WTC11 (cell line): Measurements from ENCODE around the gene GCAT. TPM values are rescaled to one million over a fixed set of nuclear protein-coding genes. Genes with fewer than 3 reads are reported as not detected.

ENCODE experiments used
- ATAC-seq: fragments of 200-7000 bp; cut with Tn5 transposase; 2 replicates; pipeline ENCODE4 v1.10.0; 2021; ENCODE audit warnings: mild to moderate bottlenecking, moderate library complexity
- CTCF ChIA-PET: fragments of 300-600 bp; sonication (Branson Sonifier 250); formaldehyde crosslinking; loops from one replicate; lab custom pipeline; 2021; ENCODE audit warnings: antibody characterized with exemption; lab: Charles Lee
- POLR2A ChIA-PET: fragments of 350-600 bp; sonication (Branson Sonifier 250); formaldehyde crosslinking; loops from one replicate; lab custom pipeline; 2021; ENCODE audit warnings: antibody characterized with exemption; lab: Charles Lee
- DNase-seq: peaks from one replicate; pipeline ENCODE4 v3.0.0; 2021; ENCODE audit warnings: low spot score
- H3K27ac Mint-ChIP-seq: 2 replicates; pipeline ENCODE4 v1.8.0; 2021; ENCODE audit warnings: mixed read lengths
- H3K27me3 Mint-ChIP-seq: 2 replicates; pipeline ENCODE4 v1.8.0; 2021; ENCODE audit warnings: low read depth, mild to moderate bottlenecking, moderate library complexity, mixed read lengths
- H3K36me3 Mint-ChIP-seq: 2 replicates; pipeline ENCODE4 v1.8.0; 2021; ENCODE audit warnings: mixed read lengths
- H3K4me1 Mint-ChIP-seq: 2 replicates; pipeline ENCODE4 v1.8.0; 2022; ENCODE audit warnings: mixed read lengths
- H3K4me3 Mint-ChIP-seq: 2 replicates; pipeline ENCODE4 v1.8.0; 2021; ENCODE audit warnings: mild to moderate bottlenecking, moderate library complexity, mixed read lengths
- H3K9me3 Mint-ChIP-seq: 2 replicates; pipeline ENCODE4 v1.8.0; 2021; ENCODE audit warnings: mixed read lengths
- CREM ChIP-seq: sonication (generic); formaldehyde crosslinking; IDR thresholded peaks from 2 replicates; pipeline ENCODE4 v1.8.1; 2022; ENCODE audit warnings: mild to moderate bottlenecking, missing genetic modification reagents, moderate library complexity
- ERG ChIP-seq: fragments of 250-450 bp; sonication (Bioruptor Pico); IDR thresholded peaks from 2 replicates; pipeline ENCODE4 v1.8.0; 2021; ENCODE audit warnings: mild to moderate bottlenecking
- ESRRA ChIP-seq: sonication (generic); formaldehyde crosslinking; IDR thresholded peaks from 2 replicates; pipeline ENCODE4 v1.8.1; 2022; ENCODE audit warnings: mild to moderate bottlenecking, missing genetic modification reagents, borderline replicate concordance
- HMGXB4 ChIP-seq: sonication (generic); formaldehyde crosslinking; IDR thresholded peaks from 2 replicates; pipeline ENCODE4 v1.8.1; 2023; ENCODE audit warnings: mild to moderate bottlenecking, moderate library complexity, missing genetic modification reagents
- MLX ChIP-seq: sonication (generic); formaldehyde crosslinking; IDR thresholded peaks from 2 replicates; pipeline ENCODE4 v1.8.1; 2023; ENCODE audit warnings: mild to moderate bottlenecking, missing genetic modification reagents, moderate library complexity
- PREB ChIP-seq: sonication (generic); formaldehyde crosslinking; IDR thresholded peaks from 2 replicates; pipeline ENCODE4 v1.8.1; 2022; ENCODE audit warnings: mild to moderate bottlenecking, missing genetic modification reagents, moderate library complexity, borderline replicate concordance
- TEAD4 ChIP-seq: sonication (generic); formaldehyde crosslinking; IDR thresholded peaks from 2 replicates; pipeline ENCODE4 v1.8.0; 2022; ENCODE audit warnings: mild to moderate bottlenecking, missing genetic modification reagents
- TP53 ChIP-seq: sonication (generic); formaldehyde crosslinking; IDR thresholded peaks from 2 replicates; pipeline ENCODE4 v1.8.1; 2023; ENCODE audit warnings: mild to moderate bottlenecking, missing genetic modification reagents
- ZBTB21 ChIP-seq: sonication (generic); formaldehyde crosslinking; IDR thresholded peaks from 2 replicates; pipeline ENCODE4 v1.8.1; 2023; ENCODE audit warnings: mild to moderate bottlenecking, missing genetic modification reagents, borderline replicate concordance
- ZNF317 ChIP-seq: sonication (generic); formaldehyde crosslinking; IDR thresholded peaks from 2 replicates; pipeline ENCODE4 v1.8.1; 2023; ENCODE audit warnings: low read depth, mild to moderate bottlenecking, moderate library complexity, missing genetic modification reagents, borderline replicate concordance
- ZNF512 ChIP-seq: sonication (generic); formaldehyde crosslinking; IDR thresholded peaks from 2 replicates; pipeline ENCODE4 v1.8.1; 2022; ENCODE audit warnings: missing genetic modification reagents, borderline replicate concordance
- ZSCAN18 ChIP-seq: fragments of 250-450 bp; sonication (Bioruptor Pico); IDR thresholded peaks from 2 replicates; pipeline ENCODE4 v2.1.2; 2022; ENCODE audit warnings: mild to moderate bottlenecking, moderate library complexity
- total RNA-seq: library from RNA; stranded (reverse); gene quantifications from 3 replicates; pipeline ENCODE4 v1.2.3, GENCODE V29; 2021

Gene GCAT
- total RNA-seq, 1 experiment from 2014 or later: 33.0 TPM

GRCh38 chr22:37804881-37805809 lies 2.6 kb upstream of the GCAT start (continued):
- peak; percentile 93 for TF ChIP-seq HMGXB4 (CRISPR knock-in tag)
- TF ChIP-seq ZSCAN18 (CRISPR knock-in tag): no peak

- H3K4me1 Mint-ChIP-seq: peaks cover 41% of the 10 kb centered on the region
- no peaks in the 10 kb centered on the region for H3K36me3 Mint-ChIP-seq
- DNase-seq (no peak), ATAC-seq (no peak)
- peak overlapping the region; percentile 84 for H3K4me3 Mint-ChIP-seq
- peak overlapping the region; percentile 12; the same call in 1 of the 2 replicates for H3K27ac Mint-ChIP-seq
- peaks cover 70% of the 10 kb centered on the region for H3K27me3 Mint-ChIP-seq
- no peaks in the 10 kb centered on the region for H3K9me3 Mint-ChIP-seq
- ChIA-PET POLR2A (interaction anchor here (0.6 to 1.1 kb wide), 3 partner anchors 12 to 62 kb away, joined by 5 to 6 read pairs (median 5); partner anchors contain the start of gene ANKRD54), CTCF (interaction anchor here (1.1 kb wide), 1 partner anchor 12 kb away, joined by 5 read pairs; no protein-coding TSS in a partner anchor)
- TF ChIP-seq ESRRA (CRISPR knock-in tag) (no peak), MLX (CRISPR knock-in tag) (no peak), ZNF512 (CRISPR knock-in tag) (no peak), ERG (no peak), ZBTB21 (no peak), TEAD4 (CRISPR knock-in tag) (no peak), ZNF317 (CRISPR knock-in tag) (no peak), TP53 (CRISPR knock-in tag) (no peak), PREB (CRISPR knock-in tag) (no peak), CREM (CRISPR knock-in tag) (no peak)
Measured at GRCh38 chr22:37805810-37806277, 1.9 kb upstream of the GCAT start.
